Thymus (tissue), 11 donors: Measurements from ENCODE around the gene SAMD3. TPM values are rescaled to one million over a fixed set of nuclear protein-coding genes. Genes with fewer than 3 reads are reported as not detected.
"Not testable (repeated sequence)": the region's sequence is repeated elsewhere in the genome, so short reads cannot be mapped to it uniquely, and the experiment has no call there.

Experiments used
- DNase-seq, 9 donors: peaks; one replicate each; pipeline ENCODE4 v3.0.0-alpha.2; 2013; ENCODE audit warnings: low spot score in 9 of 9, low read depth in 6 of 9, missing footprints in 1 of 9
- H3K27ac ChIP-seq, 2 donors: one replicate each; pipeline ENCODE4 v1.5.1; 2013; ENCODE audit warnings: control low read depth in 1 of 2, low read depth in 1 of 2, low read length in 1 of 2, mild to moderate bottlenecking in 1 of 2, moderate library complexity in 1 of 2
- H3K27me3 ChIP-seq, 2 donors: one replicate each; pipeline ENCODE4 v1.5.1; 2013; ENCODE audit warnings: low read length in 1 of 2; ENCODE audit not compliant: control insufficient read depth in 2 of 2, insufficient read depth in 1 of 2
- H3K36me3 ChIP-seq, 2 donors: one replicate each; pipeline ENCODE4 v1.5.1; 2013; ENCODE audit warnings: low read length in 1 of 2, mild to moderate bottlenecking in 1 of 2, moderate library complexity in 1 of 2; ENCODE audit not compliant: control insufficient read depth in 2 of 2, insufficient read depth in 2 of 2
- H3K4me1 ChIP-seq, 2 donors: one replicate each; pipeline ENCODE4 v1.5.1; 2013; ENCODE audit warnings: low read length in 2 of 2; ENCODE audit not compliant: control insufficient read depth in 2 of 2, insufficient read depth in 2 of 2
- H3K4me3 ChIP-seq, 2 donors: one replicate each; pipeline ENCODE4 v1.5.1; 2013; ENCODE audit warnings: low read length in 2 of 2, control low read depth in 1 of 2, mild to moderate bottlenecking in 1 of 2
- H3K9me3 ChIP-seq, 2 donors: one replicate each; pipeline ENCODE4 v1.5.1; 2013; ENCODE audit warnings: low read length in 1 of 2, mild to moderate bottlenecking in 1 of 2; ENCODE audit not compliant: control insufficient read depth in 2 of 2, insufficient read depth in 1 of 2
- WGBS: extraction: QIAGEN DNeasy Blood & Tissue Kit; methylation state at CpG from one replicate; pipeline ENCODE4 v1.1.7; 2013; 5-methylcytosine and 5-hydroxymethylcytosine counted together
- polyA plus RNA-seq: library from polyadenylated mRNA; stranded (reverse); fragments of 200-250 nt; gene quantifications from one replicate; pipeline ENCODE4 v1.2.3, GENCODE V29; 2013
- total RNA-seq: library from RNA; stranded (reverse); fragments of 120-200 nt; gene quantifications from one replicate; pipeline ENCODE4 v1.2.4, GENCODE V29; 2013
- donor health status: healthy.

The SAMD3 gene
- total and polyA plus RNA-seq, 2 donors = 9.6 to 23.9 TPM

GRCh38 chr6:130119211-130119610 is 103.5 kb downstream of the SAMD3 start:
- Histone ChIP-seq H3K4me1 (no peaks in the 10 kb centered on the region), H3K27me3 (no peaks in the 10 kb centered on the region), H3K27ac (no peak overlapping the region), H3K36me3 (no peaks in the 10 kb centered on the region), H3K9me3 (no peaks in the 10 kb centered on the region), H3K4me3 (no peak overlapping the region)
- WGBS = 96% methylated on average over 1 of the region's 1 CpG
- DNase-seq = no peak

- Histone ChIP-seq H3K9me3 (no peaks in the 10 kb centered on the region), H3K36me3 (no peaks in the 10 kb centered on the region), H3K4me1 (no peaks in the 10 kb centered on the region), H3K27ac (no peak overlapping the region), H3K27me3 (no peaks in the 10 kb centered on the region), H3K4me3 (no peak overlapping the region)
- DNase-seq = no peak
- WGBS = 92% methylated on average over 6 of the region's 6 CpGs
Measured at GRCh38 chr6:130118236-130118635, 104.5 kb downstream of the SAMD3 start.

GRCh38 chr6:130117187-130117701 is 105.5 kb downstream of the SAMD3 start:
- 95% methylated on average over 2 of the region's 4 CpGs for WGBS
- H3K9me3 ChIP-seq, H3K4me1 ChIP-seq, DNase-seq, H3K4me3 ChIP-seq, H3K27me3 ChIP-seq, H3K27ac ChIP-seq, H3K36me3 ChIP-seq: not testable (repeated sequence)

GRCh38 chr6:130116273-130116672 is 106.5 kb downstream of the SAMD3 start:
- WGBS = 95% methylated on average over 4 of the region's 4 CpGs
- no peak overlapping the region for H3K27ac ChIP-seq
- no peak overlapping the region for H3K4me3 ChIP-seq

GRCh38 chr6:130115036-130115435 is 107.7 kb downstream of the SAMD3 start:
- DNase-seq = no peak
- Histone ChIP-seq H3K27me3 (no peaks in the 10 kb centered on the region), H3K36me3 (no peaks in the 10 kb centered on the region), H3K4me1 (no peaks in the 10 kb centered on the region), H3K9me3 (no peaks in the 10 kb centered on the region), H3K4me3 (no peak overlapping the region), H3K27ac (no peak overlapping the region)
- 95% methylated on average over 6 of the region's 6 CpGs for WGBS

More at GRCh38 chr6:130116273-130116672, 106.5 kb downstream of the SAMD3 start:
- Histone ChIP-seq H3K36me3 (no peaks in the 10 kb centered on the region), H3K9me3 (no peaks in the 10 kb centered on the region), H3K27me3 (no peaks in the 10 kb centered on the region), H3K4me1 (no peaks in the 10 kb centered on the region)
- peak in 1 of 9 donors; percentile 22 for DNase-seq

GRCh38 chr6:130113201-130113710 is 109.5 kb downstream of the SAMD3 start:
- Histone ChIP-seq H3K4me3 (no peak overlapping the region), H3K27me3 (no peaks in the 10 kb centered on the region), H3K36me3 (no peaks in the 10 kb centered on the region), H3K9me3 (no peaks in the 10 kb centered on the region), H3K4me1 (no peaks in the 10 kb centered on the region), H3K27ac (no peak overlapping the region)
- WGBS = over 99% methylated on average over 2 of the region's 2 CpGs
- DNase-seq = no peak

- Histone ChIP-seq H3K36me3 (no peaks in the 10 kb centered on the region), H3K27me3 (no peaks in the 10 kb centered on the region), H3K4me1 (no peaks in the 10 kb centered on the region), H3K27ac (no peak overlapping the region), H3K4me3 (no peak overlapping the region), H3K9me3 (no peaks in the 10 kb centered on the region)
- WGBS = 95% methylated on average over 1 of the region's 1 CpG
- no peak for DNase-seq
Measured at GRCh38 chr6:130111031-130111430, 111.7 kb downstream of the SAMD3 start.

- no peaks in the 10 kb centered on the region for H3K4me1 ChIP-seq
- H3K36me3 ChIP-seq = no peaks in the 10 kb centered on the region
- no peaks in the 10 kb centered on the region for H3K9me3 ChIP-seq
- no peak for DNase-seq
- H3K27ac ChIP-seq = no peak overlapping the region
- 99% methylated on average over 1 of the region's 1 CpG for WGBS
- no peaks in the 10 kb centered on the region for H3K27me3 ChIP-seq
- no peak overlapping the region for H3K4me3 ChIP-seq
Measured at GRCh38 chr6:130107710-130108109, 115.0 kb downstream of the SAMD3 start.

- no peak overlapping the region for H3K4me3 ChIP-seq
- no peaks in the 10 kb centered on the region for H3K9me3 ChIP-seq
- H3K4me1 ChIP-seq = no peaks in the 10 kb centered on the region
- H3K27me3 ChIP-seq = no peaks in the 10 kb centered on the region
- DNase-seq = no peak
- peaks cover 4% of the 10 kb centered on the region in 2 donors for H3K36me3 ChIP-seq
- no peak overlapping the region for H3K27ac ChIP-seq
- WGBS = 66% methylated on average over 4 of the region's 4 CpGs
Measured at GRCh38 chr6:130105996-130106704, 116.6 kb downstream of the SAMD3 start.
